ENCODE data around the gene NAALADL2. TPM values are rescaled to one million over a fixed set of nuclear protein-coding genes. Genes with fewer than 3 reads are reported as not detected.

NAALADL2 gene
- total and polyA plus RNA-seq, 2 of the 8 experiments (the other 6 are each of a cell fraction or from before 2014, with no cell fraction given) = 0.12 to 0.22 TPM

DNA sequence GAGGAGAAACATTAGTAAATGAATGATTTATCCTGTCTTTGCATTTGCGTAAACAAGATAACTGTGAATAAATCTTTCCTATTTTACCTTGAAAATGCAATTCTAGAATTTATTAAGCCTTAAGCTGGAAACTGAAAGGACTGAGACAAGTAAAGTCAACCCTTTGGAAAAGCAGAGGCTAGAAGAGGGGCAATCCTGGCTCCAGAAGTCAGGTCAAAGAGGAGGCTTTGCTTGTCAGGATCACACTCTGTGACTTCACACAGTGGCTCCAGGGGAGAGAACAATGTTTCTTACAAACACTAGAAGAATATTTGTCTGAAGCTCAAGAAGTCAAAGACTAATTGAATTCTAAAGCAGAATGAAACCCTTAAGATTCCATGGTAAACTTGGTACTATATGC, 530.4 kb downstream of the NAALADL2 start:
- H3K36me3 ChIP-seq (ENCODE audit: control insufficient read depth in 2 of 4, insufficient read depth in 4 of 4, low read length in 3 of 4) = no peaks in the 10 kb centered on the region
- no peak overlapping the region for H3K56ac ChIP-seq (replicated peaks; ENCODE audit: insufficient read length, low read depth, low read length)
- H3K27me3 ChIP-seq (replicated peaks in 1 of 4; ENCODE audit: control insufficient read depth in 3 of 4, extremely low read depth in 1 of 4, insufficient read depth in 3 of 4, low read length in 3 of 4) = no peaks in the 10 kb centered on the region
- H2BK20ac ChIP-seq (ENCODE audit: low read length) = no peak overlapping the region
- no peaks in the 10 kb centered on the region for H3K23me2 ChIP-seq (ENCODE audit: low read depth, low read length)
- ChIA-PET POLR2A (ENCODE audit: partially characterized antibody) (no interaction called here), CTCF (ENCODE audit: partially characterized antibody) (no interaction called here)
- no peak overlapping the region for H3K4me3 ChIP-seq (ENCODE audit: extremely low read depth in 1 of 4, insufficient read depth in 2 of 4, low read depth in 3 of 4, low read length in 4 of 4)
- H2BK15ac ChIP-seq (ENCODE audit: low read length) = no peak overlapping the region
- H3K4me1 ChIP-seq (replicated peaks in 1 of 4; ENCODE audit: control insufficient read depth in 3 of 4, insufficient read depth in 4 of 4, low read length in 3 of 4) = peaks cover 0 to 2% (median 0%) of the 10 kb centered on the region in 4 experiments; a peak in 1 of 7 replicates
- WGBS, 2 experiments (ENCODE audit: extremely low coverage in 1 of 2, insufficient coverage in 1 of 2, insufficient read length in 1 of 2, insufficient replicate concordance in 2 of 2, low coverage in 1 of 2, low lambda C conversion rate in 2 of 2, missing lambda C conversion rate in 1 of 2) = 79% methylated on average over 1 of the region's 1 CpG; no CpG with 5 or more reads in 1 of the 2 experiments
- no peaks in the 10 kb centered on the region for H3K9me3 ChIP-seq (ENCODE audit: insufficient read depth in 2 of 2, low read depth in 1 of 2, low read length in 1 of 2)
- no peak overlapping the region for H4K8ac ChIP-seq (ENCODE audit: extremely low read depth, insufficient read depth, low read length)
- no peaks in the 10 kb centered on the region for H4K20me1 ChIP-seq (replicated peaks in 1 of 2; ENCODE audit: control insufficient read depth in 1 of 2, insufficient read depth in 2 of 2, low read length in 2 of 2)
- H3K18ac ChIP-seq (ENCODE audit: extremely low read depth, low read length) = no peak overlapping the region
- DNase-seq (ENCODE audit: low read depth in 1 of 2, low spot score in 2 of 2) (no peak), FAIRE-seq (no peak)
- no peaks in the 10 kb centered on the region for H3K79me2 ChIP-seq (ENCODE audit: control insufficient read depth in 1 of 2, insufficient read depth in 2 of 2, low read length in 2 of 2)
- no peak overlapping the region for H2BK12ac ChIP-seq (ENCODE audit: low read depth, low read length)
- H3K14ac ChIP-seq (ENCODE audit: insufficient read length) = no peak overlapping the region
- no peak overlapping the region for H4K91ac ChIP-seq (replicated peaks; ENCODE audit: insufficient read length, low read length)
- no peak overlapping the region for H3K9ac ChIP-seq (replicated peaks in 1 of 4; ENCODE audit: extremely low read depth in 1 of 4, low read depth in 3 of 4, low read length in 3 of 4)
- H2BK120ac ChIP-seq (replicated peaks; ENCODE audit: low read depth, low read length) = no peak overlapping the region
- H2AFZ ChIP-seq (ENCODE audit: low read length) = no peak overlapping the region
- H3K27ac ChIP-seq (ENCODE audit: low read depth, low read length) = no peak overlapping the region
- H2BK5ac ChIP-seq (ENCODE audit: low read depth, low read length) = no peak overlapping the region
- H3K79me1 ChIP-seq (ENCODE audit: low read depth, low read length) = no peaks in the 10 kb centered on the region
- H3K4ac ChIP-seq (replicated peaks; ENCODE audit: insufficient read length, low read depth, low read length) = no peak overlapping the region
- H3K4me2 ChIP-seq (ENCODE audit: insufficient read depth in 1 of 2, low read depth in 2 of 2, low read length in 2 of 2) = no peak overlapping the region
- no peak overlapping the region for H2AK5ac ChIP-seq (ENCODE audit: low read depth, low read length)
- no peak overlapping the region for H4K5ac ChIP-seq (ENCODE audit: insufficient read length, low read depth, low read length)
- no peak overlapping the region for H3K23ac ChIP-seq (ENCODE audit: insufficient read length)
- TF ChIP-seq, protein P1, sequence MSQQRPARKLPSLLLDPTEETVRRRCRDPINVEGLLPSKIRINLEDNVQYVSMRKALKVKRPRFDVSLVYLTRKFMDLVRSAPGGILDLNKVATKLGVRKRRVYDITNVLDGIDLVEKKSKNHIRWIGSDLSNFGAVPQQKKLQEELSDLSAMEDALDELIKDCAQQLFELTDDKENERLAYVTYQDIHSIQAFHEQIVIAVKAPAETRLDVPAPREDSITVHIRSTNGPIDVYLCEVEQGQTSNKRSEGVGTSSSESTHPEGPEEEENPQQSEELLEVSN (IDR thresholded peaks at IDR 0.05) = no peak
- TF ChIP-seq, protein P2, sequence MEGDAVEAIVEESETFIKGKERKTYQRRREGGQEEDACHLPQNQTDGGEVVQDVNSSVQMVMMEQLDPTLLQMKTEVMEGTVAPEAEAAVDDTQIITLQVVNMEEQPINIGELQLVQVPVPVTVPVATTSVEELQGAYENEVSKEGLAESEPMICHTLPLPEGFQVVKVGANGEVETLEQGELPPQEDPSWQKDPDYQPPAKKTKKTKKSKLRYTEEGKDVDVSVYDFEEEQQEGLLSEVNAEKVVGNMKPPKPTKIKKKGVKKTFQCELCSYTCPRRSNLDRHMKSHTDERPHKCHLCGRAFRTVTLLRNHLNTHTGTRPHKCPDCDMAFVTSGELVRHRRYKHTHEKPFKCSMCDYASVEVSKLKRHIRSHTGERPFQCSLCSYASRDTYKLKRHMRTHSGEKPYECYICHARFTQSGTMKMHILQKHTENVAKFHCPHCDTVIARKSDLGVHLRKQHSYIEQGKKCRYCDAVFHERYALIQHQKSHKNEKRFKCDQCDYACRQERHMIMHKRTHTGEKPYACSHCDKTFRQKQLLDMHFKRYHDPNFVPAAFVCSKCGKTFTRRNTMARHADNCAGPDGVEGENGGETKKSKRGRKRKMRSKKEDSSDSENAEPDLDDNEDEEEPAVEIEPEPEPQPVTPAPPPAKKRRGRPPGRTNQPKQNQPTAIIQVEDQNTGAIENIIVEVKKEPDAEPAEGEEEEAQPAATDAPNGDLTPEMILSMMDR (IDR thresholded peaks at IDR 0.05; ENCODE audit: control extremely low read depth in 1 of 3, insufficient read depth in 1 of 3, low read depth in 1 of 3, low read length in 3 of 3) = no peak
- TF ChIP-seq HDAC6 (IDR thresholded peaks at IDR 0.05; ENCODE audit: low read depth, low read length) (no peak), GABPA (IDR thresholded peaks at IDR 0.05; ENCODE audit: borderline replicate concordance, insufficient read depth, low read length) (no peak), CHD1 (IDR thresholded peaks at IDR 0.05; ENCODE audit: low read depth, low read length) (no peak), SUZ12 (IDR thresholded peaks at IDR 0.05; ENCODE audit: low read length) (no peak)
